Measurements from ENCODE around the gene PFKP.

The PFKP gene

DNA sequence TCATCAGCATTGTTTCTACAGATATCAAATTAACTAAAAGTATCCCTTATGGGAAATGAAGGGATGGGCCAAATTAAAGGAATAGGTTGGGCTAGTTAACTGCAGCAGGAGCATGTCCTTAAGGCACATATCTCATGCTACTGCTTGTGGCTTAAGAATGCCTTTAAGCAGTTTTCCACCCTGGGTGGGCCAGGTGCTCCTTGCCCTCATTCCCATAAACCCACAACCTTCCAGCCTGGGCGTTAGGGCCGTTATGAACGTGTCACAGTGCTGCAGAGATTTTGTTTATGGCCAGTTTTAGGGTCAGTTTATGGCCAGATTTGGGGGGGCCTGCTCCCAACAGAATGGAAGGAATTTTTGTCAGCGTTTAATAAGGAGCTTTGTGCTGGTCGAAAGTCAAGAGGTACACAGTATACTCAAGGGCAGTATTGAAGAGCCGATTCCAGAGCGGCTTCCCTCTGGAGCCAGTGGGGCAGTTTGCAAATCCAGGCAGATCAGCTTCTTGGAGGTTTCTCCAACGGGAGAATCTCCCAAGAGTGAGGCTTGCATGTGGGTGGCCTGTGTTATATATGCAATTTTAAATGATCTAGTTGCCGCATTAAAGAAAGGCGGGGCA, 7.7 kb downstream of the PFKP start:
- TF ChIP-seq EZH2phosphoT487 (conservative IDR thresholded peaks at IDR 0.05; ENCODE audit: low read length): no peak

DNA sequence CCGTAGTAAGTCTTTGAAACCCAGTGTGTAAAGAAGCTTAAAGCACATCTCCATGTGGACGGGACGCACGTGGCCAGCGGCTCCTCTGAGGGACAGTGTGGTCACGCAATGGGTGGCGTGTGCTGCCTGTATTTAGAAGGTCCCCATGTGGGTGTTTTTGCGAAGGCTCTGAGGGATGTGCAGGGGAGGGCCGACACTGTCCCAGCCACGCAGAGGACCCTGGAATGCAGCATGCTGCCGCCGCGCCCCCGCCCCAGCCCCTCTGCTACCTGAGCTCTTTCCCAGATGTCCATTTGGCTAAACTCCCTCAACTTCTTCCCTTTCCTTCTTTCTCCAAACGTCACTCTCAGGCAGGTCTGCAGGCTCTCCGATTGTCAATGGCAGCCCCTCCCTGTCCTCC, 8.8 kb downstream of the PFKP start:
- H3K9me2 ChIP-seq (replicated peaks; ENCODE audit: insufficient read depth, low read length): no peaks in the 10 kb centered on the region
- H3K9ac ChIP-seq (ENCODE audit: low read length): no peak overlapping the region
- no peak overlapping the region for H2AFZ ChIP-seq (ENCODE audit: low read depth, low read length, severe bottlenecking)
- H3K36me3 ChIP-seq (ENCODE audit: low read length): 0 out of 2 replicates have a peak, but pooled peaks cover 7% of the 10 kb centered on the region
- no peak for TF ChIP-seq EZH2phosphoT487 (conservative IDR thresholded peaks at IDR 0.05; ENCODE audit: low read length)
- TF ChIP-seq, protein P1, sequence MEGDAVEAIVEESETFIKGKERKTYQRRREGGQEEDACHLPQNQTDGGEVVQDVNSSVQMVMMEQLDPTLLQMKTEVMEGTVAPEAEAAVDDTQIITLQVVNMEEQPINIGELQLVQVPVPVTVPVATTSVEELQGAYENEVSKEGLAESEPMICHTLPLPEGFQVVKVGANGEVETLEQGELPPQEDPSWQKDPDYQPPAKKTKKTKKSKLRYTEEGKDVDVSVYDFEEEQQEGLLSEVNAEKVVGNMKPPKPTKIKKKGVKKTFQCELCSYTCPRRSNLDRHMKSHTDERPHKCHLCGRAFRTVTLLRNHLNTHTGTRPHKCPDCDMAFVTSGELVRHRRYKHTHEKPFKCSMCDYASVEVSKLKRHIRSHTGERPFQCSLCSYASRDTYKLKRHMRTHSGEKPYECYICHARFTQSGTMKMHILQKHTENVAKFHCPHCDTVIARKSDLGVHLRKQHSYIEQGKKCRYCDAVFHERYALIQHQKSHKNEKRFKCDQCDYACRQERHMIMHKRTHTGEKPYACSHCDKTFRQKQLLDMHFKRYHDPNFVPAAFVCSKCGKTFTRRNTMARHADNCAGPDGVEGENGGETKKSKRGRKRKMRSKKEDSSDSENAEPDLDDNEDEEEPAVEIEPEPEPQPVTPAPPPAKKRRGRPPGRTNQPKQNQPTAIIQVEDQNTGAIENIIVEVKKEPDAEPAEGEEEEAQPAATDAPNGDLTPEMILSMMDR (IDR thresholded peaks at IDR 0.05; ENCODE audit: insufficient read depth, low read length, poor library complexity, severe bottlenecking): no peak
- peaks cover 65% of the 10 kb centered on the region for H4K20me1 ChIP-seq (ENCODE audit: low read depth, low read length)
- peaks cover 91% of the 10 kb centered on the region for H3K79me2 ChIP-seq (ENCODE audit: insufficient read depth, low read length)
- no peaks in the 10 kb centered on the region for H3F3A ChIP-seq (ENCODE audit: insufficient read depth)
- H3K9me3 ChIP-seq (ENCODE audit: insufficient read depth, low read length): no peaks in the 10 kb centered on the region
- no peaks in the 10 kb centered on the region for H3K27me3 ChIP-seq (ENCODE audit: low read length)
- no peak overlapping the region for H3K4me3 ChIP-seq (ENCODE audit: insufficient read depth, low read length, poor library complexity, severe bottlenecking)
- no peak overlapping the region for H3K27ac ChIP-seq (ENCODE audit: low read depth, low read length)
- H3K4me2 ChIP-seq (ENCODE audit: low read depth, low read length, poor library complexity, severe bottlenecking): no peak overlapping the region

More for the DNA sequence above, 7.7 kb downstream of the PFKP start:
- Histone ChIP-seq H3K27ac (ENCODE audit: low read depth, low read length) (no peak overlapping the region), H3K4me3 (ENCODE audit: insufficient read depth, low read length, poor library complexity, severe bottlenecking) (no peak overlapping the region), H3K4me2 (ENCODE audit: low read depth, low read length, poor library complexity, severe bottlenecking) (no peak overlapping the region), H3K36me3 (ENCODE audit: low read length) (peaks cover 12% of the 10 kb centered on the region), H3K9me2 (replicated peaks; ENCODE audit: insufficient read depth, low read length) (no peaks in the 10 kb centered on the region), H3K79me2 (ENCODE audit: insufficient read depth, low read length) (peaks cover 93% of the 10 kb centered on the region), H4K20me1 (ENCODE audit: low read depth, low read length) (peaks cover 67% of the 10 kb centered on the region), H3K27me3 (ENCODE audit: low read length) (no peaks in the 10 kb centered on the region), H2AFZ (ENCODE audit: low read depth, low read length, severe bottlenecking) (no peak overlapping the region), H3F3A (ENCODE audit: insufficient read depth) (no peaks in the 10 kb centered on the region), H3K9me3 (ENCODE audit: insufficient read depth, low read length) (no peaks in the 10 kb centered on the region), H3K9ac (ENCODE audit: low read length) (no peak overlapping the region)

DNA sequence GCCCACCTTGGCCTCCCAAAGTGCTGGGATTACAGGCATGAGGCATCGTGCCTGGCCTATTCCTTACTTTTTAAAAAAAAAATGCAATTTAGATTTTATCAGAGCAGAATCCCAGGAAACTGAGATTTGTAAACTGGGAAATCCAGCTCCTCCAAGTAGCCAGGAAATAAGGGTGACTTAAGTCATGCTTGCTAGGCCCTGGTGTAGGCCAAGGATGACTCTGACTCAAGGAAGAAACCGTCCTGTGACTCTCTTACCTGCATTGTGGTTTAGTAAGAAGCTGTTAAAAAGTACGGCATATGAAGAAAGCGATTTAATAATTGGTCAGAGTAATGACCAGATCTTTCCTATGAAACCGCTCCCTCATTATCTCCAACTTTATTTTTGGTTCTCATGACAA, 10.2 kb downstream of the PFKP start:
- Histone ChIP-seq H3K4me2 (ENCODE audit: low read depth, low read length, poor library complexity, severe bottlenecking) (no peak overlapping the region), H3K36me3 (ENCODE audit: low read length) (no peaks in the 10 kb centered on the region), H4K20me1 (ENCODE audit: low read depth, low read length) (peaks cover 62% of the 10 kb centered on the region)

More for the DNA sequence above, 10.2 kb downstream of the PFKP start:
- no peaks in the 10 kb centered on the region for H3K27me3 ChIP-seq (ENCODE audit: low read length)
- H3K9me2 ChIP-seq (replicated peaks; ENCODE audit: insufficient read depth, low read length): no peaks in the 10 kb centered on the region
- no peak overlapping the region for H3K4me3 ChIP-seq (ENCODE audit: insufficient read depth, low read length, poor library complexity, severe bottlenecking)
- H3K27ac ChIP-seq (ENCODE audit: low read depth, low read length): no peak overlapping the region
- H3F3A ChIP-seq (ENCODE audit: insufficient read depth): no peaks in the 10 kb centered on the region
- peaks cover 90% of the 10 kb centered on the region for H3K79me2 ChIP-seq (ENCODE audit: insufficient read depth, low read length)
- H2AFZ ChIP-seq (ENCODE audit: low read depth, low read length, severe bottlenecking): no peak overlapping the region
- no peaks in the 10 kb centered on the region for H3K9me3 ChIP-seq (ENCODE audit: insufficient read depth, low read length)
- TF ChIP-seq, protein P1 (IDR thresholded peaks at IDR 0.05; ENCODE audit: insufficient read depth, low read length, poor library complexity, severe bottlenecking): no peak
- TF ChIP-seq EZH2phosphoT487 (conservative IDR thresholded peaks at IDR 0.05; ENCODE audit: low read length): no peak
- no peak overlapping the region for H3K9ac ChIP-seq (ENCODE audit: low read length)

All from SU-DHL-6 (cell line).